IPS-15b (cell line): ENCODE data around the gene CRYBB1.

Experiments used
- H3K27me3 ChIP-seq: one replicate; pipeline ENCODE4 v1.6.1; 2013; ENCODE audit warnings: low read length; ENCODE audit not compliant: control insufficient read depth, insufficient read depth
- H3K36me3 ChIP-seq: one replicate; pipeline ENCODE4 v1.6.1; 2013; ENCODE audit warnings: low read length; ENCODE audit not compliant: control insufficient read depth, insufficient read depth
- H3K4me1 ChIP-seq: one replicate; pipeline ENCODE4 v1.6.1; 2013; ENCODE audit warnings: mild to moderate bottlenecking, low read length; ENCODE audit not compliant: control insufficient read depth, insufficient read depth
- H3K4me3 ChIP-seq: one replicate; pipeline ENCODE4 v1.5.1; 2013; ENCODE audit warnings: low read depth, low read length
- H3K9ac ChIP-seq: one replicate; pipeline ENCODE4 v1.6.1; 2013; ENCODE audit warnings: low read depth, mild to moderate bottlenecking, low read length
- H3K9me3 ChIP-seq: one replicate; pipeline ENCODE4 v1.6.1; 2013; ENCODE audit warnings: mild to moderate bottlenecking, low read length; ENCODE audit not compliant: control insufficient read depth, insufficient read depth

Gene CRYBB1

GRCh38 chr22:26632422-26633155 lies 14.8 kb upstream of the CRYBB1 start:
- no peak overlapping the region for H3K9ac ChIP-seq
- no peak overlapping the region for H3K4me3 ChIP-seq

GRCh38 chr22:26631282-26631681 lies 13.5 kb upstream of the CRYBB1 start:
- Histone ChIP-seq H3K9ac (no peak overlapping the region), H3K9me3 (no peaks in the 10 kb centered on the region), H3K36me3 (peaks cover 2% of the 10 kb centered on the region)

More at GRCh38 chr22:26632422-26633155, 14.8 kb upstream of the CRYBB1 start:
- Histone ChIP-seq H3K36me3 (peaks cover 2% of the 10 kb centered on the region), H3K27me3 (peaks cover 2% of the 10 kb centered on the region), H3K9me3 (no peaks in the 10 kb centered on the region), H3K4me1 (no peaks in the 10 kb centered on the region)

GRCh38 chr22:26629988-26630761 lies 12.3 kb upstream of the CRYBB1 start:
- no peaks in the 10 kb centered on the region for H3K9me3 ChIP-seq
- peaks cover 2% of the 10 kb centered on the region for H3K27me3 ChIP-seq
- H3K36me3 ChIP-seq = peaks cover 2% of the 10 kb centered on the region
- H3K9ac ChIP-seq = no peak overlapping the region
- no peak overlapping the region for H3K4me3 ChIP-seq
- H3K4me1 ChIP-seq = no peaks in the 10 kb centered on the region

More at GRCh38 chr22:26631282-26631681, 13.5 kb upstream of the CRYBB1 start:
- Histone ChIP-seq H3K27me3 (peaks cover 2% of the 10 kb centered on the region), H3K4me1 (no peaks in the 10 kb centered on the region), H3K4me3 (no peak overlapping the region)

GRCh38 chr22:26624803-26625202 lies 7.0 kb upstream of the CRYBB1 start:
- Histone ChIP-seq H3K9me3 (no peaks in the 10 kb centered on the region), H3K27me3 (peaks cover 2% of the 10 kb centered on the region), H3K9ac (no peak overlapping the region), H3K4me3 (no peak overlapping the region), H3K36me3 (peaks cover 4% of the 10 kb centered on the region), H3K4me1 (no peaks in the 10 kb centered on the region)

- Histone ChIP-seq H3K4me3 (no peak overlapping the region), H3K4me1 (no peaks in the 10 kb centered on the region), H3K9ac (no peak overlapping the region), H3K9me3 (no peaks in the 10 kb centered on the region), H3K36me3 (peaks cover 4% of the 10 kb centered on the region), H3K27me3 (peaks cover 3% of the 10 kb centered on the region)
Observed at GRCh38 chr22:26623984-26624383, 6.2 kb upstream of the CRYBB1 start.

- H3K27me3 ChIP-seq = peaks cover 2% of the 10 kb centered on the region
- H3K9me3 ChIP-seq = no peaks in the 10 kb centered on the region
- H3K9ac ChIP-seq = no peak within 1 kb of the TSS
- peaks cover 2% of the 10 kb centered on the region for H3K36me3 ChIP-seq
- no peak within 1 kb of the TSS for H3K4me3 ChIP-seq
- H3K4me1 ChIP-seq = peaks cover 12% of the 10 kb centered on the region
Observed at GRCh38 chr22:26621663-26622062, 3.8 kb upstream of the CRYBB1 start, which contains the start of gene CRYBA4. CRYBA4 (plus strand) TSS chr22:26621963; CDS start chr22:26622597, 634 bp downstream.

GRCh38 chr22:26620197-26620596 lies 2.4 kb upstream of the CRYBB1 start:
- peaks cover 21% of the 10 kb centered on the region for H3K4me1 ChIP-seq
- no peak overlapping the region for H3K4me3 ChIP-seq

GRCh38 chr22:26619510-26619909 lies 1.7 kb upstream of the CRYBB1 start:
- Histone ChIP-seq H3K36me3 (peaks cover 2% of the 10 kb centered on the region), H3K9ac (no peak overlapping the region), H3K9me3 (no peaks in the 10 kb centered on the region), H3K27me3 (peaks cover 8% of the 10 kb centered on the region), H3K4me1 (peaks cover 28% of the 10 kb centered on the region), H3K4me3 (no peak overlapping the region)

More at GRCh38 chr22:26620197-26620596, 2.4 kb upstream of the CRYBB1 start:
- H3K9ac ChIP-seq = no peak overlapping the region
- peaks cover 2% of the 10 kb centered on the region for H3K36me3 ChIP-seq
- no peaks in the 10 kb centered on the region for H3K9me3 ChIP-seq
- H3K27me3 ChIP-seq = peaks cover 2% of the 10 kb centered on the region

GRCh38 chr22:26618455-26618854 lies 628 bp upstream of the CRYBB1 start:
- Histone ChIP-seq H3K27me3 (peaks cover 8% of the 10 kb centered on the region), H3K36me3 (peaks cover 2% of the 10 kb centered on the region), H3K9ac (no peak overlapping the region), H3K4me1 (peaks cover 30% of the 10 kb centered on the region), H3K4me3 (no peak overlapping the region), H3K9me3 (no peaks in the 10 kb centered on the region)

GRCh38 chr22:26616650-26617049 lies 1.2 kb downstream of the CRYBB1 start:
- no peak overlapping the region for H3K9ac ChIP-seq
- peaks cover 19% of the 10 kb centered on the region for H3K27me3 ChIP-seq
- H3K36me3 ChIP-seq = no peaks in the 10 kb centered on the region
- peaks cover 42% of the 10 kb centered on the region for H3K4me1 ChIP-seq
- H3K9me3 ChIP-seq = no peaks in the 10 kb centered on the region
- H3K4me3 ChIP-seq = no peak overlapping the region

GRCh38 chr22:26615830-26616435 lies 1.9 kb downstream of the CRYBB1 start:
- Histone ChIP-seq H3K4me3 (no peak overlapping the region), H3K36me3 (no peaks in the 10 kb centered on the region), H3K27me3 (peaks cover 19% of the 10 kb centered on the region), H3K4me1 (peaks cover 42% of the 10 kb centered on the region), H3K9me3 (no peaks in the 10 kb centered on the region), H3K9ac (no peak overlapping the region)
